ENCODE measurements around the gene MOB3A.

MOB3A gene

GRCh38 chr19:2123682-2124387, 27.7 kb upstream of the MOB3A start:
- DNase-seq = no peak

- DNase-seq = no peak
Observed at GRCh38 chr19:2122982-2123381, 26.9 kb upstream of the MOB3A start.

- DNase-seq = no peak
Observed at GRCh38 chr19:2122251-2122650, 26.1 kb upstream of the MOB3A start.

GRCh38 chr19:2121416-2122051, 25.4 kb upstream of the MOB3A start:
- DNase-seq = no peak

GRCh38 chr19:2120821-2121220, 24.7 kb upstream of the MOB3A start:
- no peak for DNase-seq

- DNase-seq = no peak
Observed at GRCh38 chr19:2119921-2120785, 24.0 kb upstream of the MOB3A start.

- DNase-seq = no peak
Observed at GRCh38 chr19:2118438-2118837, 22.3 kb upstream of the MOB3A start.

- no peak for DNase-seq
Observed at GRCh38 chr19:2117215-2117960, 21.3 kb upstream of the MOB3A start.

- no peak for DNase-seq
Observed at GRCh38 chr19:2116507-2116906, 20.4 kb upstream of the MOB3A start.

- DNase-seq = no peak
Observed at GRCh38 chr19:2115911-2116426, 19.8 kb upstream of the MOB3A start.

GRCh38 chr19:2115324-2115723, 19.2 kb upstream of the MOB3A start:
- no peak for DNase-seq

- no peak for DNase-seq
Observed at GRCh38 chr19:2114821-2115220, 18.7 kb upstream of the MOB3A start.

GRCh38 chr19:2114218-2114617, 18.1 kb upstream of the MOB3A start:
- DNase-seq = no peak

GRCh38 chr19:2113439-2114211, 17.5 kb upstream of the MOB3A start:
- DNase-seq = no peak

GRCh38 chr19:2112516-2113320, 16.6 kb upstream of the MOB3A start:
- DNase-seq = no peak

GRCh38 chr19:2111886-2112285, 15.8 kb upstream of the MOB3A start:
- DNase-seq = no peak

- no peak for DNase-seq
Observed at GRCh38 chr19:2111425-2111824, 15.3 kb upstream of the MOB3A start.

GRCh38 chr19:2110822-2111221, 14.7 kb upstream of the MOB3A start:
- no peak for DNase-seq

- DNase-seq = no peak
Observed at GRCh38 chr19:2109046-2109864, 13.1 kb upstream of the MOB3A start.
